Duodenal mucosa (tissue), 2 donors: ENCODE results near the gene TMEM220.
"Not testable (repeated sequence)": the region's sequence is repeated elsewhere in the genome, so short reads cannot be mapped to it uniquely, and the experiment has no call there.

Experiments used
- H3K27ac ChIP-seq: one replicate; pipeline ENCODE4 v1.7.0; 2013; ENCODE audit warnings: low read depth, low read length
- H3K27me3 ChIP-seq, 2 donors: one replicate each; pipeline ENCODE4 v1.7.0; 2013; ENCODE audit warnings: low read length in 2 of 2, control low read depth in 1 of 2; ENCODE audit not compliant: insufficient read depth in 2 of 2, control insufficient read depth in 1 of 2
- H3K36me3 ChIP-seq, 2 donors: one replicate each; pipeline ENCODE4 v1.7.0; 2013; ENCODE audit warnings: low read length in 2 of 2, control low read depth in 1 of 2; ENCODE audit not compliant: insufficient read depth in 2 of 2, control insufficient read depth in 1 of 2
- H3K4me1 ChIP-seq, 2 donors: one replicate each; pipeline ENCODE4 v1.7.0; 2013; ENCODE audit warnings: low read length in 2 of 2, control low read depth in 1 of 2; ENCODE audit not compliant: insufficient read depth in 2 of 2, control insufficient read depth in 1 of 2
- H3K4me3 ChIP-seq, 2 donors: one replicate each; pipeline ENCODE4 v1.7.0; 2013; ENCODE audit warnings: low read length in 2 of 2, low read depth in 1 of 2
- H3K9ac ChIP-seq, 2 donors: one replicate each; pipeline ENCODE4 v1.7.0; 2013; ENCODE audit warnings: low read length in 2 of 2, low read depth in 1 of 2
- H3K9me3 ChIP-seq, 2 donors: one replicate each; pipeline ENCODE4 v1.7.0; 2013; ENCODE audit warnings: low read length in 2 of 2, control low read depth in 1 of 2; ENCODE audit not compliant: control insufficient read depth in 1 of 2

The TMEM220 gene

DNA sequence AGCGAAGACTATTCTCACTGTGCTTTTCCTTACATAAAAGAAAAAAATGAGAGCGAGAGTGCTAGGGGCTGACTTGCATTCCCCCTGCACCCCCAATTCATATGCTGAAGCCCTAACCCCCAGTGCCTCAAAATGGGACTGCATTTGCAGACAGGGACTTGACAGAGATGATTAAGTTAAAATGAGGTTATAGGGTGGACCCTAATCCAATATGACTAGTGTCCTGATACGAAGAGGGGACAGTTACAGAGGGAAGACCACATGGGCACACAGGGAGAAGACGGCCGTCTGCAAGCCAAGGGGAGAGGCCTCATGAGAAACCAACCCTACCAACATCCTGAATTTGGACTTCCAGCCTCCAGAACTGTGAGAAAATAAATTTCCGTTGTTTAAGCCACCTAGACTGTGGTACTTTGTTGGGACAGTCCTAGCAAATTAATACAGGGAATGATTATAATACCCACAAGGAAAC lies 1.6 kb upstream of the TMEM220 start:
- no peaks in the 10 kb centered on the region for H3K36me3 ChIP-seq
- H3K4me3 ChIP-seq = peak overlapping the region in 1 of 2 donors; percentile 68
- peaks cover 12 to 22% of the 10 kb centered on the region in 2 donors for H3K4me1 ChIP-seq
- no peaks in the 10 kb centered on the region for H3K27me3 ChIP-seq
- H3K9me3 ChIP-seq = no peaks in the 10 kb centered on the region
- H3K27ac ChIP-seq = no peak overlapping the region
- peak overlapping the region in 1 of 2 donors; percentile 84 for H3K9ac ChIP-seq

DNA sequence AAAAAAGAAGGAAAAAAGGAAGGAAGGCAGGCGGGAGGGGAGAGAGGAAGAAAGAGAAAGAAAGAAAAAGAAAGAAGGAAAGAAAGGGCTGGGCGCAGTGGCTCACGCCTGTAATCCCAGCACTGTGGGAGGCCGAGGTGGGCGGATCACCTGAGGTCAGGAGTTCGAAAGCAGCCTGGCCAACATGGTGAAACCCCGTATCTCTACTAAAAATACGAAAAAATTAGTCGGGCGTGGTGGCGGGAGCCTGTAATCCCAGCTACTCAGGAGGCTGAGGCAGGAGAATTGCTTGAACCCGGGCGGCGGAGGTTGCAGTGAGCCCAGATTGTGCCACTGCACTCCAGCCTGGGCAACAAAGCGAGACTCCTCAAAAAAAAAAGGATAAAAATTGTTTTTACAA lies 424 bp upstream of the TMEM220 start:
- Histone ChIP-seq H3K27ac (peak overlapping the region; percentile 90), H3K9ac (peak overlapping the region; percentile 58 to 84), H3K4me3 (peak overlapping the region; percentile 68 to 75), H3K4me1 (peaks cover 15 to 30% of the 10 kb centered on the region in 2 donors)
- H3K36me3 ChIP-seq, H3K9me3 ChIP-seq, H3K27me3 ChIP-seq: not testable (repeated sequence)

DNA sequence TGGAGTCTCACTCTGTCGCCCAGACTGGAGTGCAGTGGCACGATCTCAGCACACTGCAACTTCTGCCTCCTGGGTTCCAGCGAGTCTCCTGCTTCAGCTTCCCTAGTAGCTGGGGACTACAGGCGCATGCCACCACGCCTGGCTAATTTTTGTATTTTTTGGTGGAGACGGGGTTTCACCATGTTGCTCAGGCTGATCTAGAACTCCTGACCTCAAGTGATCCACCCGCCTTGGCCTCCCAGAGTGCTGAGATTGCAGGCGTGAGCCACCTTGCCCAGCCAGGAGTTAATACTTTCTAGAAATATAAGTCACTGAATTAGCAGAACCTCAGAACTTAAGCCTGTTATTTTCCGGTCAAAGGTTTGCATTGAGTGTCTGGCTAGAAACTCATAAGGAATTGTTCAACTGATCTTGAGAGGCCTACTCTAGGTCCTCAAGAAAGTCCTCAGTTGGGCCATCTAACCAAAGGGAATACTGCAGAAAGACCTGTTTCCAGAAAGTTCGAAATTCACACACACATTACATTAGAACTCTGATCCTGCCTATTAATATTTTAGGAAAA lies 1.4 kb downstream of the TMEM220 start:
- Histone ChIP-seq H3K9me3 (no peaks in the 10 kb centered on the region), H3K27me3 (no peaks in the 10 kb centered on the region), H3K4me3 (no peak overlapping the region), H3K4me1 (peaks cover 22 to 35% of the 10 kb centered on the region in 2 donors), H3K36me3 (peaks cover 0 to 4% of the 10 kb centered on the region in 2 donors), H3K9ac (peak overlapping the region in 1 of 2 donors; percentile 6), H3K27ac (no peak overlapping the region)

DNA sequence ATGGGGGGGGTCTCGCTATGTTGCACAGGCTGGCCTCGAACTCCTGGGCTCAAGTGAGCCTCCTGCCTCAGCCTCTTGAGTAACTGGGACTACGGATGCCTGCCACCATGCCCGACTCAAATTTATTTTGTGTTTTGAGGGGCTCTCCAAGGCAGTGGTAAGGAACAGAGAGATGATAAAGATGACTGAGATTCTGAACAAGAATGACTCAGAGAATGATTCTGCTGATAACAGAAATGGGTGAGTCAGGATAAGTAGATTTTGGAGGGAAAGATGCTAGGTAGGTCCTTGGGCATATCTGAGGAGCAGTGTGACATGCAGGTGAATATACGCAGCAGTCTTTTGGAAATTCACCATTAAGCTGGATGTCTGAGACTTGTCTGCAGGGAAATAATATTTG lies 2.6 kb downstream of the TMEM220 start:
- Histone ChIP-seq H3K9me3 (no peaks in the 10 kb centered on the region), H3K27me3 (no peaks in the 10 kb centered on the region), H3K4me1 (peaks cover 19 to 27% of the 10 kb centered on the region in 2 donors), H3K9ac (no peak overlapping the region), H3K4me3 (no peak overlapping the region), H3K27ac (no peak overlapping the region), H3K36me3 (peaks cover 0 to 9% of the 10 kb centered on the region in 2 donors)

DNA sequence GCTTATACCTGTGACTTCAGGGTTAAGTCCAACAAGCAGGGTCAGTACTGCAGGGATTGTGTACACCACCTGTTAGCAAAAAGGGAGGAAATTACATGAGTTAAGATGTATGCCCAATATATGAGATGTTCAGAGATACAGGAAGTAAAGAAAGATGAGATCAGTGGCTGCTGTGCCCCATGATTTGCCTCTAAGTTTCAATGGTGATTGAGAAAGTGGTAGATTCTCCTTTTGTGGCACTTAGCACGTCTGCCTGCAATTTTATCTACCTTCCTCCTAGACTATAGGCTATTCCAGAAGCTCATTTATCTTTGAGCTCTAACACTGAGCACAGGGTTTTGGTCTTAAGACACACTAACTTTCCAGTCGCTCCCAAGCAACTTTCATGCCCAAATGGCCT lies 3.6 kb downstream of the TMEM220 start:
- H3K27ac ChIP-seq = no peak overlapping the region
- peaks cover 14 to 27% of the 10 kb centered on the region in 2 donors for H3K4me1 ChIP-seq
- no peaks in the 10 kb centered on the region for H3K27me3 ChIP-seq
- peaks cover 0 to 9% of the 10 kb centered on the region in 2 donors for H3K36me3 ChIP-seq
- H3K4me3 ChIP-seq = no peak overlapping the region
- no peak overlapping the region for H3K9ac ChIP-seq
- no peaks in the 10 kb centered on the region for H3K9me3 ChIP-seq

DNA sequence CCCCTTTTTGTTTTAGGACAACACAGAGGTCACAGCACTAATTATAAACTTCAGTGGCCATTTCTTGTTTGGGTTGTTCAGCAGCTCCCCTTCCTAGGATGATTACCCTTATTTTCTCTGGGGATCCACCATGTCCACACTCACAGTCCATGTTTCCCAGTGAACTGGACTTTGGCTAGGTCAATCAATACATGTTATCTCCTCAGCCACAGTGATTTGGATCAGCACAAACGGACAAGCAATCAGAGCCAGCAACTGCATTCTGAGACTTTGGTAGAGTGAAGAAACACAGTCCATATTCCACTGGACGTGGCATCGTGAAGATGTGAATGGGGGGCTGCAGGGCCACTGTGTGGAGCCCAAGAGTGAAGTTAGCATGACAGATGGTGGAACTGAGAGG lies 4.6 kb downstream of the TMEM220 start:
- Histone ChIP-seq H3K4me1 (peaks cover 14 to 27% of the 10 kb centered on the region in 2 donors), H3K9me3 (no peaks in the 10 kb centered on the region), H3K27ac (no peak overlapping the region), H3K4me3 (no peak overlapping the region), H3K9ac (no peak overlapping the region), H3K36me3 (peaks cover 0 to 9% of the 10 kb centered on the region in 2 donors), H3K27me3 (no peaks in the 10 kb centered on the region)

DNA sequence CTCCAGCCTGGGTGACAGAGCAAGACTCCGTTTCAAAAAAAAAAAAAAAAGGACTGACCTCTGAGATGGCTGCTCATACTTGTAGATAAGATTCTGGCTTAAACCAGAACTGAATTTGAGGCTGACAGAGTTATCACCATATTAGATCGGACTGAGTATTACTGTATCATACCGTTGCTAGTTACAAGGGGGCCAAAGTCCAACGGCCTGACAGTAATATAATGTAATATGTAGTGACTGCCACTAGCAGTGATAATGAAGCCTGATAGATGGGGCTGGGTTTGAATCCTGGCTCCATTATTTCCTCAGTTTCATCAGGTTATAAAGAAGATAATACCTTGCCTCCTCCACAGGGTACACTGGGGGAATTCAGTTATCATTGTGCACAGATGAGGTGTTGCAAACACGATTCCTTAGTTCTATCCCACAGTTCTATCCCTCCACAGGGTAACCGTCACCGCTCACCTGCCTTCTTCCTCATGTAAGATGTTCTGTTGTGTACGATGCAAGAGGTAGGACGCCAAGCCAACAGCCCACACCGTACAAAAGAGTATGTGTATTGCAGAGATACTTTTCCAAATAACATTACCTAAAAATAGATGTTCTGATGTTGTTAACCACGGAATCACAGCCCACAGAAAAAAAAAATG lies 5.2 kb downstream of the TMEM220 start:
- H3K27ac ChIP-seq = no peak overlapping the region
- no peaks in the 10 kb centered on the region for H3K9me3 ChIP-seq
- peak overlapping the region in 1 of 2 donors; percentile 1 for H3K4me3 ChIP-seq
- H3K9ac ChIP-seq = no peak overlapping the region
- peaks cover 0 to 9% of the 10 kb centered on the region in 2 donors for H3K36me3 ChIP-seq
- peaks cover 14 to 27% of the 10 kb centered on the region in 2 donors for H3K4me1 ChIP-seq
- no peaks in the 10 kb centered on the region for H3K27me3 ChIP-seq

DNA sequence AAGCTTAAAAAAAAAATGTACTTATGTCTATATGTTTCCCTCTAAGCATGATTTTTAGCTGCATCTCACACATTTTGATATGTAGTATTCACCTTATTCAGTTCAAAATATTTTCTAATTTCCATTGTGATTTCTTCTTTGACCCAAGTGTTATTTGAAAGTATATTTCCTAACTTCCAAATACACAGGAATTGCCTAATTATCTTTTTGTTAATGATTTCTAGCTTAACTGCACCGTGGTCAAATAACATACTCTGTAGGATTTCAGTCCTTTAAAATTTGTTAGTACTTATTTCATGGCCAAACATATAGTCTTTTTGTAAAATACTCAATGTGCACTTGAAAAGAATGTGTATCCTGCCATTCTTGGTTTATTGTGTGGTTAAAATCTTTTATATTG lies 11.3 kb downstream of the TMEM220 start:
- H3K27ac ChIP-seq = no peak overlapping the region
- no peaks in the 10 kb centered on the region for H3K9me3 ChIP-seq
- no peak overlapping the region for H3K9ac ChIP-seq
- H3K4me3 ChIP-seq = no peak overlapping the region
- H3K27me3 ChIP-seq = no peaks in the 10 kb centered on the region
- H3K36me3 ChIP-seq = peaks cover 0 to 12% of the 10 kb centered on the region in 2 donors
- peaks cover 0 to 5% of the 10 kb centered on the region in 2 donors for H3K4me1 ChIP-seq

DNA sequence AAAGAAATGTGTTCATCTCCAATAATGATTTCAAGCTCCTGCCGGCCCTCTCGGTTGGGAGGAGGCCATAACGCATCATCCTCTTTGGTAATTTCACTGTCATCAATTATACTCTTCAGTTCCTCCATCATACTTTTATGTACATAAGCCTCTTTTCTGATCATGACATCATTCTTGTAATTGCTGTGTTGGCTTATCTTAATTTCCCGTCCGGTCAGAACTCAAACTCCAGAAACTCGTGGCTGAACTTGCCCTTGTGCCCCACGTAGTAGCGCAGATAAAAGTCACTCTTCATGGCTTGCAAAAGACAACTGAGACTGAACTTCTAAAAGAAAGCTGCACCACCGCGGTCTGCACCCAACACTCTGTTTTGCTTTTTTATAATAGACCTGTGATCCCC lies 13.6 kb downstream of the TMEM220 start:
- H3K4me3 ChIP-seq = no peak overlapping the region
- no peaks in the 10 kb centered on the region for H3K9me3 ChIP-seq
- peaks cover 15 to 21% of the 10 kb centered on the region in 2 donors for H3K36me3 ChIP-seq
- H3K4me1 ChIP-seq = peaks cover 0 to 5% of the 10 kb centered on the region in 2 donors
- H3K27me3 ChIP-seq = no peaks in the 10 kb centered on the region
- no peak overlapping the region for H3K27ac ChIP-seq
- H3K9ac ChIP-seq = no peak overlapping the region

DNA sequence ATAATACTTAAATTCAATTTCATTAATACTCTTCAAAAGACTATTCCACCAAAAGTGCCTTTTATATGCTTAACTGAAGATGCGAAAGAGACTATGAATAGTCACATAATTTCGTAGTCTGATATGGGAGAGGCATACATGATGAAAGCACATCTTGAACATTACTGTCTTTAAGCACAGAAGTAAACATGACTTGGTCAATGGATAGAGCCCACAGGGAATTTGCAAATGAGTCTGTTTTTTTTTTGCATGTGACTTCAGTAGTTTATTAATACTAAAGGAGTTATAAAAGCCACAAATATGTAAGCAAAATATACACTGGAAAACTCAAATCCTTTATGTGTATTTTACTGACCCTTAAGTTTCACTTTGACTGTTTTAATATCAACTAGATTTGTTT lies 16.5 kb downstream of the TMEM220 start:
- H3K9me3 ChIP-seq = no peaks in the 10 kb centered on the region
- no peak overlapping the region for H3K4me3 ChIP-seq
- H3K36me3 ChIP-seq = peaks cover 19 to 49% of the 10 kb centered on the region in 2 donors
- H3K9ac ChIP-seq = no peak overlapping the region
- peaks cover 0 to under 1% of the 10 kb centered on the region in 2 donors for H3K4me1 ChIP-seq
- no peaks in the 10 kb centered on the region for H3K27me3 ChIP-seq
- H3K27ac ChIP-seq = no peak overlapping the region
